ENCODE results near the gene OLFML3.
"Not testable (repeated sequence)": the region's sequence is repeated elsewhere in the genome, so short reads cannot be mapped to it uniquely, and the experiment has no call there.

OLFML3 gene

GRCh38 chr1:113991467-113991997 lies 12.3 kb downstream of the OLFML3 start:
- DNase-seq (ENCODE audit: low read depth in 2 of 2) = no peak

GRCh38 chr1:113993072-113993471 lies 13.8 kb downstream of the OLFML3 start:
- no peak for DNase-seq (ENCODE audit: low read depth in 2 of 2)

- no peak for DNase-seq (ENCODE audit: low read depth in 2 of 2)
Observed at GRCh38 chr1:113993766-113994165, 14.5 kb downstream of the OLFML3 start.

GRCh38 chr1:113995382-113995781 lies 16.1 kb downstream of the OLFML3 start:
- no peak for DNase-seq (ENCODE audit: low read depth in 2 of 2)

- DNase-seq (ENCODE audit: low read depth in 2 of 2) = no peak
Observed at GRCh38 chr1:113998361-113998760, 19.1 kb downstream of the OLFML3 start.

GRCh38 chr1:113999233-113999632 lies 20.0 kb downstream of the OLFML3 start:
- DNase-seq (ENCODE audit: low read depth in 2 of 2) = no peak

GRCh38 chr1:113999799-114000198 lies 20.5 kb downstream of the OLFML3 start:
- DNase-seq (ENCODE audit: low read depth in 2 of 2) = no peak

GRCh38 chr1:114000406-114000805 lies 21.1 kb downstream of the OLFML3 start:
- DNase-seq (ENCODE audit: low read depth in 2 of 2) = no peak

GRCh38 chr1:114002492-114003239 lies 23.4 kb downstream of the OLFML3 start:
- DNase-seq (ENCODE audit: low read depth in 2 of 2) = no peak

GRCh38 chr1:114003431-114003830 lies 24.2 kb downstream of the OLFML3 start:
- no peak for DNase-seq (ENCODE audit: low read depth in 2 of 2)

GRCh38 chr1:114006825-114007224 lies 27.6 kb downstream of the OLFML3 start:
- DNase-seq (ENCODE audit: low read depth in 2 of 2) = not testable (repeated sequence)

GRCh38 chr1:114008480-114008941 lies 29.2 kb downstream of the OLFML3 start:
- DNase-seq (ENCODE audit: low read depth in 2 of 2) = no peak

- DNase-seq (ENCODE audit: low read depth in 2 of 2) = no peak
Observed at GRCh38 chr1:114008993-114009392, 29.7 kb downstream of the OLFML3 start.

- no peak for DNase-seq (ENCODE audit: low read depth in 2 of 2)
Observed at GRCh38 chr1:114009393-114009792, 30.1 kb downstream of the OLFML3 start.

GRCh38 chr1:114010433-114011184 lies 31.3 kb downstream of the OLFML3 start:
- DNase-seq (ENCODE audit: low read depth in 2 of 2) = no peak

- DNase-seq (ENCODE audit: low read depth in 2 of 2) = no peak
Observed at GRCh38 chr1:114011796-114012195, 32.5 kb downstream of the OLFML3 start.

GRCh38 chr1:114015075-114015474 lies 35.8 kb downstream of the OLFML3 start:
- DNase-seq (ENCODE audit: low read depth in 2 of 2) = no peak

GRCh38 chr1:114019724-114020123 lies 40.5 kb downstream of the OLFML3 start:
- not testable (repeated sequence) for DNase-seq (ENCODE audit: low read depth in 2 of 2)

GRCh38 chr1:114021665-114022099 lies 42.4 kb downstream of the OLFML3 start:
- no peak for DNase-seq (ENCODE audit: low read depth in 2 of 2)

- DNase-seq (ENCODE audit: low read depth in 2 of 2) = no peak
Observed at GRCh38 chr1:114022877-114023276, 43.6 kb downstream of the OLFML3 start.

- no peak for DNase-seq (ENCODE audit: low read depth in 2 of 2)
Observed at GRCh38 chr1:114023377-114023776, 44.1 kb downstream of the OLFML3 start.

GRCh38 chr1:114024049-114024448 lies 44.8 kb downstream of the OLFML3 start:
- DNase-seq (ENCODE audit: low read depth in 2 of 2) = no peak

Measured in stimulated activated CD8-positive, alpha-beta memory T cell treated with anti-CD3 and anti-CD28 coated beads, Interleukin-15, amount 100 ng/mL, for 4 hours (primary cell).